Breast epithelium (tissue), 3 donors: ENCODE data around the gene KRTAP4-6.

ENCODE experiments used
- CTCF ChIP-seq, 3 donors: fragments of 450-650 bp; IDR thresholded peaks; one replicate each; pipeline ENCODE4 v1.5.1; 2016 to 2017; ENCODE audit warnings: antibody characterized with exemption in 3 of 3, mild to moderate bottlenecking in 3 of 3, moderate library complexity in 3 of 3
- POLR2A ChIP-seq: fragments of 450-650 bp; IDR thresholded peaks from one replicate; pipeline ENCODE4 v1.6.1; 2016; ENCODE audit warnings: antibody characterized with exemption, mild to moderate bottlenecking, moderate library complexity
- POLR2AphosphoS5 ChIP-seq, 3 donors: sonication (generic); formaldehyde crosslinking; IDR thresholded peaks; one replicate each; pipeline ENCODE4 v1.6.1; 2017; ENCODE audit warnings: antibody characterized with exemption in 3 of 3

DNA sequence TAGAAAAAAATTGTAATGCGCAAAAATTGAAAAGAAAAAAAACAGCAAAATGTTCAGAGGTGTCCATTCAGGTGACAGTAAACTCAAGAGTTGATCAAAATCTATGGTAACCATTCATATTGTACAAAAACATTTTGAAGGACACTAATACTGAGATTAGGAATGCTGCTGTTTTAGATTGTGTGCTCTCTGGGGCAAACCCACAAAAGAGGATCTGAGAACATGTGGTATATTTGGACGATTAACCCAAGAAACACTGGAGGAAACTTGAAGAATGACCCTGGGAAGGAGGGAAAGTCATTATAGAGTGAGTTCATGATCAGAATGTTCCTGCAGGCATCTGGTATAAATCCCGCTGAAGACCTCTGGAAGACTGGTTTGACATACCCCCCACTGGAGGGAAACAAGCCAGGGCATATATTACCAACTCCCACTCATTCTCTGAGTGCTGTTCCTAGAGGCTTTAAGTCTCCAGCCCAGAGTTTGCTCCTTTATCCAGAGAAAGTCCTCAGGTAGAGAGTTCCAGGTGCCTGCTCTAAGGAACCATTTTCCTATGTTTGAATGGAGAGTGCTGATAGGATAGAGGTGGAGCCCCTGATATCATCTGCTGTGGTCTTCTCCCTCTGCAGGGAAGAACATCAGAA lies 36.5 kb upstream of the KRTAP4-6 start:
- TF ChIP-seq CTCF (IDR thresholded peaks at IDR 0.05), result no peak
- TF ChIP-seq POLR2A, result no peak
- TF ChIP-seq POLR2AphosphoS5 (IDR thresholded peaks at IDR 0.05), result no peak
